Fibroblast of lung (primary cell): ENCODE measurements around the gene ZNF664. TPM values are rescaled to one million over a fixed set of nuclear protein-coding genes. Genes with fewer than 3 reads are reported as not detected.
A peak's percentile ranks its signal among the peaks of the same experiment; 100 is the strongest.

Experiments
- DNase-seq, 2 donors: peaks; one replicate each; pipeline versions ENCODE4 v3.0.0 to v3.0.0-alpha.2; 2010; ENCODE audit warnings: low read depth in 2 of 2
- H2AFZ ChIP-seq: 2 replicates; pipeline ENCODE4 v1.5.1; 2012; ENCODE audit warnings: low read length, control low read depth, inconsistent platforms
- H3K27ac ChIP-seq: 2 replicates; pipeline ENCODE4 v1.5.1; 2011; ENCODE audit warnings: low read length, control low read depth; ENCODE audit not compliant: insufficient read depth
- H3K27me3 ChIP-seq: 2 replicates; pipeline ENCODE4 v1.5.1; 2011; ENCODE audit warnings: mild to moderate bottlenecking, low read length; ENCODE audit not compliant: control insufficient read depth, insufficient read depth
- H3K36me3 ChIP-seq: 2 replicates; pipeline ENCODE4 v1.5.1; 2011; ENCODE audit warnings: low read length; ENCODE audit not compliant: control insufficient read depth, insufficient read depth
- H3K4me1 ChIP-seq: 2 replicates; pipeline ENCODE4 v1.5.1; 2011; ENCODE audit warnings: low read length; ENCODE audit not compliant: control insufficient read depth, insufficient read depth; ENCODE audit errors: extremely low read depth
- H3K4me2 ChIP-seq: 2 replicates; pipeline ENCODE4 v1.5.1; 2011; ENCODE audit warnings: low read length, control low read depth; ENCODE audit not compliant: insufficient read depth; ENCODE audit errors: extremely low read depth
- H3K4me3 ChIP-seq, 4 experiments: fragments of 200-600 bp in 1 of 4; sonication (generic) in 1 of 4; replicated peaks in 1 of 4; 2 replicates each; pipeline ENCODE4 v1.5.1; 2011 to 2016; ENCODE audit warnings: low read length in 4 of 4, low read depth in 3 of 4, mild to moderate bottlenecking in 3 of 4, control low read depth in 2 of 4, inconsistent platforms in 1 of 4, mixed read lengths in 1 of 4; ENCODE audit not compliant: insufficient read depth in 1 of 4; ENCODE audit errors: control extremely low read depth in 1 of 4
- H3K79me2 ChIP-seq: 2 replicates; pipeline ENCODE4 v1.5.1; 2012; ENCODE audit warnings: mild to moderate bottlenecking, low read length, inconsistent platforms; ENCODE audit not compliant: control insufficient read depth, insufficient read depth
- H3K9ac ChIP-seq: 2 replicates; pipeline ENCODE4 v1.5.1; 2011; ENCODE audit warnings: mild to moderate bottlenecking, low read length, control low read depth; ENCODE audit not compliant: insufficient read depth
- H3K9me3 ChIP-seq: 2 replicates; pipeline ENCODE4 v1.5.1; 2012; ENCODE audit warnings: low read depth, low read length; ENCODE audit not compliant: control insufficient read depth, insufficient read depth
- H4K20me1 ChIP-seq: 2 replicates; pipeline ENCODE4 v1.5.1; 2011; ENCODE audit warnings: low read length; ENCODE audit not compliant: control insufficient read depth, insufficient read depth; ENCODE audit errors: extremely low read depth
- EZH2 ChIP-seq: IDR thresholded peaks from 2 replicates; pipeline ENCODE4 v1.5.1; 2012; ENCODE audit warnings: low read length, control low read depth, mild to moderate bottlenecking; ENCODE audit errors: missing control alignments
- polyA plus RNA-seq, 2 donors: library from polyadenylated mRNA; depleted of rRNA in 1 of 2; stranded (reverse) in 1 of 2; unstranded in 1 of 2; fragments of >200 nt; gene quantifications; 2 replicates each; pipeline ENCODE4 v1.2.1, GENCODE V29; 2011 to 2012; ENCODE audit warnings: missing spikeins in 1 of 2
- total RNA-seq: library from RNA; depleted of rRNA; stranded (reverse); fragments of >200 nt; gene quantifications from 2 replicates; pipeline ENCODE4 v1.2.1, GENCODE V29; 2014
- TF ChIP-seq, protein P1 (sequence below), 2 donors: IDR thresholded peaks in 1 of 2; conservative IDR thresholded peaks in 1 of 2; 1 replicate in 1 of 2; 2 replicates in 1 of 2; pipeline ENCODE4 v1.5.1; 2011 to 2012; ENCODE audit warnings: low read length in 2 of 2, control low read depth in 1 of 2, inconsistent platforms in 1 of 2, low read depth in 1 of 2, mild to moderate bottlenecking in 1 of 2

Gene ZNF664
- total and polyA plus RNA-seq, 2 donors (not counting 1 experiment from before 2014, with no cell fraction given), result 43.9 to 55.1 TPM

DNA sequence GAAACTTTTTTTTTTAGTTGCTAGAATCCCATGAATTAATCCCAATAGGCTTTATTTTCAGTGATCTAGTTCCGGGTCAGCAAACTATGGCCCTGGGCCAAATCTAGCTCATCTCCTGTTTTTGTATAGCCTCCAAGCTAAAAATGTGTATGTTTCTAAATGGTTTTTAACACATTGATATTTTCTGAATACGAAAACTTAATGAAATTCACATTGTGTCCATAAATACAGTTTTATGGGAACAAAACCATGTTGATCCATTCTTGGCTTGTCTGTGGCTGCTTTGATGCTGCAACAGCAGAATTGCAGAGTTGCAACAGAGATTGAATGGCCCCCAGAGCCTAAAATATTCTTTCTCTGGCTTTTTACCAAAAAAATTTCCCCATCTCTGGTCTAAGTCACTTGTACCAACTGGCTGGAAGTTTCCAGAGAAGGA, 47.5 kb downstream of the ZNF664 start:
- Histone ChIP-seq H3K27ac (no peak overlapping the region), H3K9me3 (no peaks in the 10 kb centered on the region), H3K4me2 (no peak overlapping the region), H3K9ac (no peak overlapping the region), H3K4me1 (no peaks in the 10 kb centered on the region), H3K27me3 (no peaks in the 10 kb centered on the region), H3K36me3 (peaks cover under 1% of the 10 kb centered on the region), H4K20me1 (no peaks in the 10 kb centered on the region), H3K79me2 (no peaks in the 10 kb centered on the region), H3K4me3 (no peak overlapping the region), H2AFZ (no peak overlapping the region)
- TF ChIP-seq, protein P1, sequence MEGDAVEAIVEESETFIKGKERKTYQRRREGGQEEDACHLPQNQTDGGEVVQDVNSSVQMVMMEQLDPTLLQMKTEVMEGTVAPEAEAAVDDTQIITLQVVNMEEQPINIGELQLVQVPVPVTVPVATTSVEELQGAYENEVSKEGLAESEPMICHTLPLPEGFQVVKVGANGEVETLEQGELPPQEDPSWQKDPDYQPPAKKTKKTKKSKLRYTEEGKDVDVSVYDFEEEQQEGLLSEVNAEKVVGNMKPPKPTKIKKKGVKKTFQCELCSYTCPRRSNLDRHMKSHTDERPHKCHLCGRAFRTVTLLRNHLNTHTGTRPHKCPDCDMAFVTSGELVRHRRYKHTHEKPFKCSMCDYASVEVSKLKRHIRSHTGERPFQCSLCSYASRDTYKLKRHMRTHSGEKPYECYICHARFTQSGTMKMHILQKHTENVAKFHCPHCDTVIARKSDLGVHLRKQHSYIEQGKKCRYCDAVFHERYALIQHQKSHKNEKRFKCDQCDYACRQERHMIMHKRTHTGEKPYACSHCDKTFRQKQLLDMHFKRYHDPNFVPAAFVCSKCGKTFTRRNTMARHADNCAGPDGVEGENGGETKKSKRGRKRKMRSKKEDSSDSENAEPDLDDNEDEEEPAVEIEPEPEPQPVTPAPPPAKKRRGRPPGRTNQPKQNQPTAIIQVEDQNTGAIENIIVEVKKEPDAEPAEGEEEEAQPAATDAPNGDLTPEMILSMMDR (conservative IDR thresholded peaks at IDR 0.05 in 1 of 2, IDR thresholded peaks at IDR 0.05 in 1 of 2; ENCODE audit: low read depth in 1 of 2, low read length in 2 of 2), result no peak
- TF ChIP-seq EZH2, result no peak
- DNase-seq, result peak in 1 of 2 donors; percentile 76

DNA sequence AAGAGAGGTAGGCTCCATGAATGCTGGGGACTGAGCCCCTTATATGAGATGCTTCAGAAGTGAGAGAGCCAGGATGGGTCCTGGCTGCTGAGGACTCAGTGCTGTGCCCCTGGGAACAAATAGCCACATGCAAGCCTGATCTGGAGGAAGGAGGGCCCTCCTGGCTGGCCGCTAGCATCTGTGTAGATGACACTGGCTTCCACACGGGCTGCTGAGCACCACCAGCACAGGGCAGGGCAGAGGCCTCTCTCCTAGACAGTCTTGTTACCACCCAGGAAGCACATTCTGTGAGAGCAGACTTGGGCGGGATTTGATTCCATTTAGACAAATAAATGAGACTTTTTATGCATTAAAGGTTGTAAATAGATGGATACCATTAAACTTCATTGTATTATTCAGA, 48.0 kb downstream of the ZNF664 start:
- no peak overlapping the region for H3K27ac ChIP-seq
- no peaks in the 10 kb centered on the region for H4K20me1 ChIP-seq
- TF ChIP-seq, protein P1 (conservative IDR thresholded peaks at IDR 0.05 in 1 of 2, IDR thresholded peaks at IDR 0.05 in 1 of 2; ENCODE audit: low read depth in 1 of 2, low read length in 2 of 2), result no peak
- TF ChIP-seq EZH2, result no peak
- no peak for DNase-seq
- H3K9me3 ChIP-seq, result no peaks in the 10 kb centered on the region
- no peak overlapping the region for H3K4me2 ChIP-seq
- H3K27me3 ChIP-seq, result no peaks in the 10 kb centered on the region
- H3K36me3 ChIP-seq, result no peaks in the 10 kb centered on the region
- no peaks in the 10 kb centered on the region for H3K4me1 ChIP-seq
- no peaks in the 10 kb centered on the region for H3K79me2 ChIP-seq
- no peak overlapping the region for H3K4me3 ChIP-seq
- no peak overlapping the region for H3K9ac ChIP-seq
- no peak overlapping the region for H2AFZ ChIP-seq

DNA sequence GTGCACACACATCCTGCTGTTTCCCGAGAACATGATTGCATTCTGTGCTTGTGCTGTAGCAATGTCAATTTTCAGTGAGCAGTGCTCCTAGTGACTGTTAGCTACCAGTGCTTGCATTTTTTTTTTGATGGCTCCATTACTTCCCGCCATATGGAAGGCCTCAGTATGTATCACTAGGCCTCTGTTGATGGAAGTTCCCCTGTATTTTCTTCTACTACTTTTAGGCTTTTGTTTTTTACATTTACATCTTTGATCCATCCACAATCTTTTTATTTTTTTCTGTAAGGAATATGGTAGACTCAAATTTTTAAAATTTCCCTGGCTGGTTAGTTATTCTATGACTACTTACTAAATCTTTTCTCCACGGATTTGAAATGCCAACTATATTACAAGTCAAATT, 49.1 kb downstream of the ZNF664 start:
- Histone ChIP-seq H3K27me3 (no peaks in the 10 kb centered on the region), H4K20me1 (no peaks in the 10 kb centered on the region), H3K79me2 (no peaks in the 10 kb centered on the region), H3K4me3 (no peak overlapping the region), H3K4me1 (peaks cover 3% of the 10 kb centered on the region), H3K9me3 (no peaks in the 10 kb centered on the region), H3K4me2 (no peak overlapping the region), H2AFZ (no peak overlapping the region), H3K27ac (no peak overlapping the region), H3K9ac (no peak overlapping the region), H3K36me3 (no peaks in the 10 kb centered on the region)
- TF ChIP-seq EZH2, result no peak
- TF ChIP-seq, protein P1 (conservative IDR thresholded peaks at IDR 0.05 in 1 of 2, IDR thresholded peaks at IDR 0.05 in 1 of 2; ENCODE audit: low read depth in 1 of 2, low read length in 2 of 2), result no peak
- no peak for DNase-seq
